IMR-90 (cell line): ENCODE measurements around the gene PKD1L1.

Experiments
- MAFK ChIP-seq: IDR thresholded peaks from 2 replicates; pipeline ENCODE4 v1.6.1; 2012; ENCODE audit warnings: low read depth, low read length, improper control_type of control experiment
- POLR2A ChIP-seq: IDR thresholded peaks from 2 replicates; pipeline ENCODE4 v1.6.1; 2012; ENCODE audit warnings: mild to moderate bottlenecking, low read depth, low read length
- RFX5 ChIP-seq: IDR thresholded peaks from 2 replicates; pipeline ENCODE4 v1.8.0; 2012; ENCODE audit warnings: low read depth, mild to moderate bottlenecking, low read length, moderate library complexity
- SMC3 ChIP-seq: fragments of 150-350 bp; IDR thresholded peaks from 2 replicates; pipeline ENCODE4 v1.6.1; 2016; ENCODE audit warnings: low read depth, mild to moderate bottlenecking, antibody characterized with exemption, low read length, moderate library complexity
- TF ChIP-seq, protein P1 (sequence below): conservative IDR thresholded peaks from 2 replicates; pipeline ENCODE4 v1.5.1; 2012; ENCODE audit warnings: mild to moderate bottlenecking, low read depth, low read length, improper control_type of control experiment

DNA sequence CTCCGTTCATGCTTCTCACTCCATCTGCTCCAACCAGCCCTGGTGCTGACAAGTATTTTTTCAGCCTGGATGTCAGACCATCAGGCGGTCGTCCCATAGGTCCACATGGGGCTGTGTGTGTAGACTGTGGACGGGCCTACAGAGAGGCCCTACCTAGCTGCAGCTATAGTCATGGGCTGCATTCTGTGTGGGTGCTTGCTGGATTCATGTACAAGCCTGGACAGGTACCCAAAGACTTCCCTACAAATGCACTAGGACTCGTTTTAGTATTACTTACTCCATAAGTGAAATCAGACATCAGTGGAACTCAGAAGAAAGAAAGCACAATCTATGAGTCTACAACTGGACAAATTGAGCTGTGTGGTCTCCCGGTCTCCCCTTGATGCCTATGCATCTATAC lies 146.8 kb downstream of the PKD1L1 start:
- TF ChIP-seq, protein P1, sequence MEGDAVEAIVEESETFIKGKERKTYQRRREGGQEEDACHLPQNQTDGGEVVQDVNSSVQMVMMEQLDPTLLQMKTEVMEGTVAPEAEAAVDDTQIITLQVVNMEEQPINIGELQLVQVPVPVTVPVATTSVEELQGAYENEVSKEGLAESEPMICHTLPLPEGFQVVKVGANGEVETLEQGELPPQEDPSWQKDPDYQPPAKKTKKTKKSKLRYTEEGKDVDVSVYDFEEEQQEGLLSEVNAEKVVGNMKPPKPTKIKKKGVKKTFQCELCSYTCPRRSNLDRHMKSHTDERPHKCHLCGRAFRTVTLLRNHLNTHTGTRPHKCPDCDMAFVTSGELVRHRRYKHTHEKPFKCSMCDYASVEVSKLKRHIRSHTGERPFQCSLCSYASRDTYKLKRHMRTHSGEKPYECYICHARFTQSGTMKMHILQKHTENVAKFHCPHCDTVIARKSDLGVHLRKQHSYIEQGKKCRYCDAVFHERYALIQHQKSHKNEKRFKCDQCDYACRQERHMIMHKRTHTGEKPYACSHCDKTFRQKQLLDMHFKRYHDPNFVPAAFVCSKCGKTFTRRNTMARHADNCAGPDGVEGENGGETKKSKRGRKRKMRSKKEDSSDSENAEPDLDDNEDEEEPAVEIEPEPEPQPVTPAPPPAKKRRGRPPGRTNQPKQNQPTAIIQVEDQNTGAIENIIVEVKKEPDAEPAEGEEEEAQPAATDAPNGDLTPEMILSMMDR = no peak
- TF ChIP-seq SMC3 (no peak), POLR2A (no peak), MAFK (no peak), RFX5 (no peak)
